Stimulated activated CD8-positive, alpha-beta memory T cell treated with anti-CD3 and anti-CD28 coated beads, Interleukin-15, amount 100 ng/mL, for 1 hour (primary cell): ENCODE measurements around the gene PAFAH2.
"Not testable (repeated sequence)": the region's sequence is repeated elsewhere in the genome, so short reads cannot be mapped to it uniquely, and the experiment has no call there.

Experiments
- DNase-seq: peaks from one replicate; pipeline ENCODE4 v3.0.0-alpha.2; 2020; ENCODE audit warnings: low read depth

The PAFAH2 gene

GRCh38 chr1:25985171-25985570 is 12.7 kb downstream of the PAFAH2 start:
- DNase-seq, result no peak

GRCh38 chr1:25979210-25979609 is 18.7 kb downstream of the PAFAH2 start:
- no peak for DNase-seq

GRCh38 chr1:25978403-25978802 is 19.5 kb downstream of the PAFAH2 start:
- no peak for DNase-seq

GRCh38 chr1:25977801-25978200 is 20.1 kb downstream of the PAFAH2 start:
- DNase-seq, result no peak

- DNase-seq, result no peak
Measured at GRCh38 chr1:25973610-25974321, 24.1 kb downstream of the PAFAH2 start.

- DNase-seq, result no peak
Measured at GRCh38 chr1:25971811-25972180, 26.1 kb downstream of the PAFAH2 start.

GRCh38 chr1:25971066-25971810 is 26.6 kb downstream of the PAFAH2 start:
- no peak for DNase-seq

- no peak for DNase-seq
Measured at GRCh38 chr1:25967308-25967707, 30.6 kb downstream of the PAFAH2 start.

- DNase-seq, result no peak
Measured at GRCh38 chr1:25959611-25960010, 38.3 kb downstream of the PAFAH2 start.

GRCh38 chr1:25958465-25958864 is 39.4 kb downstream of the PAFAH2 start:
- DNase-seq, result no peak

GRCh38 chr1:25955553-25955952 is 42.3 kb downstream of the PAFAH2 start:
- no peak for DNase-seq

GRCh38 chr1:25954282-25954938 is 43.5 kb downstream of the PAFAH2 start:
- no peak for DNase-seq

- DNase-seq, result no peak
Measured at GRCh38 chr1:25952841-25953401, 44.9 kb downstream of the PAFAH2 start.

GRCh38 chr1:25948641-25949040 is 49.2 kb downstream of the PAFAH2 start:
- DNase-seq, result no peak

GRCh38 chr1:25947027-25947426 is 50.8 kb downstream of the PAFAH2 start:
- DNase-seq, result no peak

- DNase-seq, result no peak
Measured at GRCh38 chr1:25945761-25946160, 52.1 kb downstream of the PAFAH2 start.

- no peak for DNase-seq
Measured at GRCh38 chr1:25944986-25945385, 52.9 kb downstream of the PAFAH2 start.

- not testable (repeated sequence) for DNase-seq
Measured at GRCh38 chr1:25943511-25943910, 54.4 kb downstream of the PAFAH2 start.

GRCh38 chr1:25936947-25937346 is 60.9 kb downstream of the PAFAH2 start:
- DNase-seq, result no peak

GRCh38 chr1:25933479-25934365 is 64.1 kb downstream of the PAFAH2 start:
- no peak for DNase-seq

GRCh38 chr1:25932811-25933400 is 65.0 kb downstream of the PAFAH2 start:
- DNase-seq, result not testable (repeated sequence)
